ENCODE measurements around the gene CDH13.

Gene CDH13

GRCh38 chr16:83206426-83206825 lies 579.7 kb downstream of the CDH13 start:
- DNase-seq: no peak

DNA sequence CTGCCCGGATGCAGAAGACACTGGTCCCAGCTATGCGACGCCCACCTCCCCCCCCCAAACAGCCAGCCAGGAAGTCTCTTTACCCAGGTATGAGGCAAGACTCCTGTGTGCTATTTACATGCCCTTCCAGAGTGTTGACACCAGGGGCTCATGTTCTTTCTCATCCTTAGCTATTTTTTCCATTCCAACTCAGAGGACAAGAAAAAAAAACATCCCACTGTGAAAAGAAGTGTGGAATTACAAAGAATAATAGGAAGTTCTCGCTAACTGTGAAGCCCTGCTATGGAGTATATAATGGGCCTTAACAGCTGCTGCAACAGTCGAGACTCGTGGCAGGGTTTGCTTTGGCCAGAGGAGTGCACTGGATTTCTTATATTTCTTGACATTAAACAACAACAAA lies 584.9 kb downstream of the CDH13 start:
- DNase-seq: no peak

DNA sequence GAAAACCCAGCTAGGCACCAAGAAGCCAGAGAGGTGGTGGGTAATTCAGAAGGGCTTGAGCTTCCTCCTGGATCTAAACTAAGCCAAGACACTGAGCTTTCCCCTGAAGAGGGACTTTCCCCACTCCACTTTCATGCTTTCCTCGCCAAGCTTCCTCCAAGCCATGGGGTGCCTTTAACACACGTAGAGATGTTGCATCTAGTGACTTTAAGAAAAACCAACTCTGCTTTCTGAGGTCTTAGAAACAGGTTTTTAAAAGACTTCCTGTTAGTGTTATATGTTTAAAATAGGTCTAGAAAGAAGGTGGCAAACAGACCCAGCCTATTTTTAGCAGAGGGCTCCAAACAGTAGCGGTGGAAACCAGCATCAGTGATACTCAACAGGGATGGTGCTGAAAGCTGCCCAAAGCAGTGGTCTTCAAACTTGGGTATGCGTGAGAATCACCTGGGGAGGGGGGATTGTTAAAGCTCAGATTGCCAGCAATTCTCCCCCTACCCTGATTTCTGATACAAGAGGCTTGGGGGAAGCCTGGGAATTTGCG lies 585.6 kb downstream of the CDH13 start:
- no peak for DNase-seq

DNA sequence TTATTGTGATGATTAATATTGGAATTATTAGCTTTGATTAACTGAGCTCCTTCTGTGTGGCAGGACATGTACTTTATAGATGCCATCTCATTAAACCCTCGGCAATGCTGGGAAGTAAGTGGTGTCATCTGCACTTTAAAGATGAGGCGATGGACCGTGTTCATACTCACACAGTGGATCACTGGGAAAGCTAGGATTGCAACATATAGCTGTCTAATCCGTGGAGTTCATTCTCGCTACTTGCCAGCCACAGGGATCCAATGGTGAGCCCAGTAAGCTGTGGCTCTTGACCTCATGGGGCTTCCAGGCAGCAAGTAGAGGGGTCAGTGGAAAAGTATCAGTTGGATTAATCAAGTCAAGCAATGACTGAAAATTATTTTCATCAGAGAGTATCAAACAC lies 587.9 kb downstream of the CDH13 start:
- DNase-seq: no peak

DNA sequence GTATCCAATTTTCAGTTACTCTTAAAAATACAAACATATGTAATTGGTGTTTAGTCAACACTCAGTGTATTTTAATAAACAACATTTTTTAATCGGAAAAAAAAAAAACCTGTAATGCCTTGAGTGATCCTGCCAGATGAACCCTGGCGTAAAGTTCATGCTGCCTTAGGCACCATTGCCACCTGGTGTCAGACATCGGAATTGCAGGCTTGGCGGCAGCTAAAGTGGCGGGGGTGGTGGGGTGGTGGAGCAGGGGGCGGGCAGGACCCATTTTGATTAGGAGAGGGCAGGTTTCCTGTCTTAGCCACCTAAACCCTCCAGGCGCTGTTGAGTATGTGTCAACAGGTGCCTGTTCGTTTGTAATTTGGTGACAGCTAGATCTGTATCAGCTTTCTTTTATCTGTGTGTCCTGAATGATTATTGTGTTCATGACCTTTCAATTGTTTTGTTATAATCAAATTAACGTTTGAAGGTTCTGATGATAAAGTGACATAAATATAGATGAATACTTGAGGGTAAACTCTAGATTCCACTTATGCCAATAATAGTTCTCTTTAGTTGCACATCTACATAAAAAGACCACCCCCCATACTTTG lies 588.7 kb downstream of the CDH13 start:
- peak; percentile 61 to 62 for DNase-seq

GRCh38 chr16:83219285-83219684 lies 592.5 kb downstream of the CDH13 start:
- DNase-seq: no peak

DNA sequence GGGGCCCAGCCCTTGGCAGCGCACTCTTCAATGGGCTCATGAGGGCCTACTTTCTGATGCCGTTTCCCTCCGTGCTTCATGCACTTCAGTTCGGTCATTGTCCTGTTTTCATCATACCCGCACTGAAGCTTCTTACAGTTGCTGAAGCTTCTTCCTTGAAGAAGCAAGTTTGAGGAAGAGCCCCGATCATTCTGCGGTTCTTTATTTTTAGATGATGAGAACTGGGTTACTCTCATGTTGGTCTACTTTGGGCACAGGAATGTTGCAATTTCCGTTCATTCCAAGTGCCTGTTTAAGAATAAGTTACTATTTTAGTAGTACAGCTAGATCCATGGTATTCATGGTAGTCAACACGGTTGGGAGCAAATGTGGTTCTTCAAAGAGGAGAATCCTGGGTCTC lies 593.3 kb downstream of the CDH13 start:
- DNase-seq: no peak

- no peak for DNase-seq
Measured at GRCh38 chr16:83224642-83225041, 597.9 kb downstream of the CDH13 start.

DNA sequence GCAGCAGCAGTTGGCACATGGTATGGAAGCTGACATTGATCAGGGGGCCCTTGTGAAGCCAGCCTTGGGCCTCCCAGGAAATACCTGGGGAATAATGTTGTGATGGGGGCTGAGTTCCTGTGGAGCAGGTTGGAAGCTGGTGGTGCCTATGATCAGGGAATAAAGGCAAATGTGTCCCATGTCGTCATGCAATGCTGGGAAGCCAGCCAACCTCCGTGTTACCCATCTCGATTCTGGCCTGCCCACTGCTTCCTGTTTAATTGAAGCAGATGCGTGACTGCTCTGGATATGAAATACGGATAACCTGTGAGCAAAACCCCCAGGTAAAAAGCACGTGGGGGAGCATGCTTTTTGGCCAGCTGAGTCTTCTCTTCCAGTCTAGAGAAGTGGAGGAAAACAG lies 600.6 kb downstream of the CDH13 start:
- DNase-seq: no peak

DNA sequence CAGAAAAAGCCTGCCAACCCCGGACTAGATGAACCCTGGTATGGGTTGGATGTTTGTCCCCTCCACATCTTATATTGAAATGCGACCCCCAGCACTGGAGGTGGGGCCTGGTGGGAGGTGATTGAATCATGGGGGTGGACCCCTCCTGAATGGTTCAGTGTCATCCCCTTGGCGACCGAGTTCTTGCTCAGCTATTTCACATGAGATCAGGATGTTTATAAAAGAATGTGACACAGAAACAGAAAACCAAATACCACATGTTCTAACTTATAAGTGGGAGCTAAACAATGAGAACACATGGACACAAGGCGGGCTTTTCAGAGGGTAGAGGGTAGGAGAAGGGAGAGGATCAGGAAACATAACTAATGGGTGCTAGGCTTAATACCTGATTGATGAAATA lies 605.0 kb downstream of the CDH13 start:
- DNase-seq: no peak

- no peak for DNase-seq
Measured at GRCh38 chr16:83233153-83233552, 606.4 kb downstream of the CDH13 start.

GRCh38 chr16:83238949-83239691 lies 612.4 kb downstream of the CDH13 start:
- no peak for DNase-seq

GRCh38 chr16:83244057-83244456 lies 617.3 kb downstream of the CDH13 start:
- no peak for DNase-seq

DNA sequence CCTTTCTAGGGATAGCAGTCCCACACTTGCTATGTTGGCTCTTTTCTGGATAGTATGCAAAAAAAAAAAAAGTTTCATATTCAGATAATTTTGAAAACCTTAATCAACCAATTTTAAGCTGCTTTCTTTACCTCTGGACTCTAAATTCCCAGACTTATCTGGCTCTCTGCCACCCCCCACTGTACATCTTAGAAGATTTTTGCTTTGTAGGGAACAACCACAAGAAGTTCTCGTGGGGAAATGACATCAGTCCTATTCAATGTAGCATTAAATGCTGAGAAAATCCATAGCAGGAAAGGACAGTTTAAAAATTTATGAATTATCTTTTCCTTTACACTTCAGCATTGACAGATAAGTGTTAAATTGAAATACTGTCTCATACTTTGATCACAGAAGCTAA lies 618.3 kb downstream of the CDH13 start:
- DNase-seq: no peak

- no peak for DNase-seq
Measured at GRCh38 chr16:83247767-83248372, 621.1 kb downstream of the CDH13 start.

GRCh38 chr16:83248735-83249463 lies 622.1 kb downstream of the CDH13 start:
- no peak for DNase-seq

- no peak for DNase-seq
Measured at GRCh38 chr16:83253521-83253920, 626.8 kb downstream of the CDH13 start.

GRCh38 chr16:83258366-83258928 lies 631.7 kb downstream of the CDH13 start:
- DNase-seq: no peak

- no peak for DNase-seq
Measured at GRCh38 chr16:83266848-83267553, 640.2 kb downstream of the CDH13 start.

- DNase-seq: no peak
Measured at GRCh38 chr16:83268169-83268568, 641.4 kb downstream of the CDH13 start.

GRCh38 chr16:83269048-83269447 lies 642.3 kb downstream of the CDH13 start:
- no peak for DNase-seq

GRCh38 chr16:83269541-83269940 lies 642.8 kb downstream of the CDH13 start:
- no peak for DNase-seq
